Endothelial cell of umbilical vein (primary cell): ENCODE results near the gene PAPPA.

ENCODE experiments used
- EZH2 ChIP-seq: IDR thresholded peaks from 2 replicates; pipeline ENCODE4 v1.6.1; 2012; ENCODE audit warnings: borderline replicate concordance, low read depth, mild to moderate bottlenecking, moderate library complexity, low read length, inconsistent platforms; ENCODE audit not compliant: severe bottlenecking
- JUN ChIP-seq: IDR thresholded peaks from 2 replicates; pipeline ENCODE4 v1.6.1; 2011; ENCODE audit warnings: borderline replicate concordance, low read depth; ENCODE audit not compliant: insufficient read length, insufficient read depth
- MYC ChIP-seq: IDR thresholded peaks from one replicate; pipeline ENCODE4 v1.6.1; 2011; ENCODE audit warnings: mild to moderate bottlenecking, low read depth, low read length
- POLR2A ChIP-seq: IDR thresholded peaks from 2 replicates; pipeline ENCODE4 v1.6.1; 2012; ENCODE audit warnings: low read depth, mild to moderate bottlenecking, control low read depth, low read length
- POLR2AphosphoS5 ChIP-seq: IDR thresholded peaks from 2 replicates; pipeline ENCODE4 v1.6.1; 2012; ENCODE audit warnings: low read depth, mild to moderate bottlenecking, control low read depth, low read length, moderate library complexity; ENCODE audit not compliant: insufficient read depth
- TF ChIP-seq, protein P1 (sequence below), 2 donors: IDR thresholded peaks; 1 replicate in 1 of 2; 2 replicates in 1 of 2; pipeline ENCODE4 v1.5.1; 2011; ENCODE audit warnings: low read length in 2 of 2, mild to moderate bottlenecking in 2 of 2, moderate library complexity in 2 of 2, control low read depth in 1 of 2, inconsistent platforms in 1 of 2, low read depth in 1 of 2; ENCODE audit not compliant: insufficient read depth in 1 of 2; ENCODE audit errors: extremely low read depth in 1 of 2
- TF ChIP-seq, protein P2 (sequence below): IDR thresholded peaks from 2 replicates; pipeline ENCODE4 v1.6.1; 2011; ENCODE audit not compliant: insufficient read depth, insufficient read length

DNA sequence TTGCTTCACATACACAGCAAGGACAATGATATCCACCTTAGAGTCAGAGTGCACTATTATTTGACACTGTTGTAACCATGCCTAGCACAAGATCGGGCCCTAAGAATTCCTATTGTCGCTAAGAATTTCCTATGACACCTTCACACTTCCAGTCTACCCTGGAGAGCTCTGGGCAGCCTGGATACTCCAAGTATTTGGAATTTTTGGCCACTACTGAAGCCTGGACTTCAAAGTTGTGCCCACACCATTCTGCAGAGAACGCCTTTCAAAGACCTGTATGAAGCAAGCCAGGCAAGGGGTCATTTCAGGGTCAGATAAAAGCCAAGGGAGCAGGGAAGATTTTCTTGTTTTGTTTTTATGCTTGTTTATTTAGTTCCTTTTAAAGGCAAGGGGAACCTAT lies 179.7 kb downstream of the PAPPA start:
- TF ChIP-seq POLR2A (no peak), POLR2AphosphoS5 (no peak), JUN (no peak), EZH2 (no peak), MYC (no peak)
- TF ChIP-seq, protein P1, sequence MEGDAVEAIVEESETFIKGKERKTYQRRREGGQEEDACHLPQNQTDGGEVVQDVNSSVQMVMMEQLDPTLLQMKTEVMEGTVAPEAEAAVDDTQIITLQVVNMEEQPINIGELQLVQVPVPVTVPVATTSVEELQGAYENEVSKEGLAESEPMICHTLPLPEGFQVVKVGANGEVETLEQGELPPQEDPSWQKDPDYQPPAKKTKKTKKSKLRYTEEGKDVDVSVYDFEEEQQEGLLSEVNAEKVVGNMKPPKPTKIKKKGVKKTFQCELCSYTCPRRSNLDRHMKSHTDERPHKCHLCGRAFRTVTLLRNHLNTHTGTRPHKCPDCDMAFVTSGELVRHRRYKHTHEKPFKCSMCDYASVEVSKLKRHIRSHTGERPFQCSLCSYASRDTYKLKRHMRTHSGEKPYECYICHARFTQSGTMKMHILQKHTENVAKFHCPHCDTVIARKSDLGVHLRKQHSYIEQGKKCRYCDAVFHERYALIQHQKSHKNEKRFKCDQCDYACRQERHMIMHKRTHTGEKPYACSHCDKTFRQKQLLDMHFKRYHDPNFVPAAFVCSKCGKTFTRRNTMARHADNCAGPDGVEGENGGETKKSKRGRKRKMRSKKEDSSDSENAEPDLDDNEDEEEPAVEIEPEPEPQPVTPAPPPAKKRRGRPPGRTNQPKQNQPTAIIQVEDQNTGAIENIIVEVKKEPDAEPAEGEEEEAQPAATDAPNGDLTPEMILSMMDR (IDR thresholded peaks at IDR 0.05; ENCODE audit: extremely low read depth in 1 of 2, insufficient read depth in 1 of 2, low read depth in 1 of 2, low read length in 2 of 2): no peak
- TF ChIP-seq, protein P2, sequence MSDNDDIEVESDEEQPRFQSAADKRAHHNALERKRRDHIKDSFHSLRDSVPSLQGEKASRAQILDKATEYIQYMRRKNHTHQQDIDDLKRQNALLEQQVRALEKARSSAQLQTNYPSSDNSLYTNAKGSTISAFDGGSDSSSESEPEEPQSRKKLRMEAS: no peak
